SK-N-SH treated with all-trans-retinoic acid at 6 μM for 48 hours (cell line): ENCODE results near the gene PLA2G4B.
A peak's percentile ranks its signal among the peaks of the same experiment; 100 is the strongest.

ENCODE experiments used
- ATAC-seq: fragments of 200-7000 bp; cut with Tn5 transposase; 3 replicates; pipeline ENCODE4 v1.9.1; 2020; ENCODE audit warnings: mild to moderate bottlenecking, moderate library complexity
- ARNTL ChIP-seq: fragments of 450-650 bp; formaldehyde crosslinking; IDR thresholded peaks from 2 replicates; pipeline ENCODE4 v1.5.0; 2020; ENCODE audit warnings: low read depth, mild to moderate bottlenecking, moderate library complexity, borderline replicate concordance
- BACH2 ChIP-seq: fragments of 250-450 bp; sonication (Bioruptor Pico); IDR thresholded peaks from 2 replicates; pipeline ENCODE4 v1.9.0; 2021; ENCODE audit warnings: mild to moderate bottlenecking, borderline replicate concordance
- CSDC2 ChIP-seq: fragments of 250-450 bp; sonication (Bioruptor Pico); IDR thresholded peaks from 2 replicates; pipeline ENCODE4 v1.5.0; 2020; ENCODE audit warnings: mild to moderate bottlenecking, moderate library complexity
- ESRRG ChIP-seq: fragments of 250-450 bp; sonication (Bioruptor Pico); IDR thresholded peaks from 2 replicates; pipeline ENCODE4 v1.6.1; 2021; ENCODE audit warnings: mild to moderate bottlenecking
- GLIS3 ChIP-seq: fragments of 250-450 bp; sonication (Bioruptor Pico); IDR thresholded peaks from 2 replicates; pipeline ENCODE4 v1.5.0; 2020; ENCODE audit warnings: mild to moderate bottlenecking, moderate library complexity
- ISL1 ChIP-seq: fragments of 250-450 bp; sonication (Bioruptor Pico); IDR thresholded peaks from 2 replicates; pipeline ENCODE4 v2.1.2; 2022; ENCODE audit warnings: mild to moderate bottlenecking, moderate library complexity
- OSR1 ChIP-seq: fragments of 250-450 bp; sonication (Bioruptor Pico); IDR thresholded peaks from 2 replicates; pipeline ENCODE4 v1.8.0; 2022; ENCODE audit warnings: moderate library complexity, mild to moderate bottlenecking, inconsistent platforms
- RARB ChIP-seq: fragments of 250-450 bp; sonication (Bioruptor Pico); IDR thresholded peaks from 2 replicates; pipeline ENCODE4 v1.8.0; 2021; ENCODE audit warnings: mild to moderate bottlenecking, moderate library complexity
- SNAI2 ChIP-seq: fragments of 250-450 bp; sonication (Bioruptor Pico); IDR thresholded peaks from 2 replicates; pipeline ENCODE4 v1.5.0; 2020; ENCODE audit warnings: mild to moderate bottlenecking, moderate library complexity
- ZC3H10 ChIP-seq: fragments of 250-450 bp; sonication (Bioruptor Pico); IDR thresholded peaks from 2 replicates; pipeline ENCODE4 v1.5.1; 2021; ENCODE audit warnings: mild to moderate bottlenecking, moderate library complexity
- ZFP3 ChIP-seq: fragments of 250-450 bp; sonication (Bioruptor Pico); IDR thresholded peaks from 2 replicates; pipeline ENCODE4 v1.5.0; 2020; ENCODE audit warnings: mild to moderate bottlenecking, moderate library complexity
- ZFP30 ChIP-seq: fragments of 450-650 bp; formaldehyde crosslinking; IDR thresholded peaks from 2 replicates; pipeline ENCODE4 v1.5.0; 2022; ENCODE audit warnings: mild to moderate bottlenecking, moderate library complexity
- ZNF565 ChIP-seq: fragments of 450-650 bp; formaldehyde crosslinking; conservative IDR thresholded peaks from 2 replicates; pipeline ENCODE4 v1.5.0; 2020; ENCODE audit warnings: low read depth, mild to moderate bottlenecking, moderate library complexity
- ZNF8 ChIP-seq: fragments of 450-650 bp; formaldehyde crosslinking; IDR thresholded peaks from 2 replicates; pipeline ENCODE4 v1.5.0; 2020; ENCODE audit warnings: mild to moderate bottlenecking, moderate library complexity
- TF ChIP-seq, protein P1 (sequence below): fragments of 250-450 bp; sonication (Bioruptor Pico); IDR thresholded peaks from 2 replicates; pipeline ENCODE4 v1.8.0; 2021; ENCODE audit warnings: low read depth, mild to moderate bottlenecking, moderate library complexity, borderline replicate concordance
- TF ChIP-seq, protein P2 (sequence below): fragments of 250-450 bp; sonication (Bioruptor Pico); IDR thresholded peaks from 2 replicates; pipeline ENCODE4 v1.5.0; 2020; ENCODE audit warnings: mild to moderate bottlenecking, moderate library complexity
- TF ChIP-seq, protein P3 (sequence below): fragments of 250-450 bp; sonication (Bioruptor Pico); IDR thresholded peaks from 2 replicates; pipeline ENCODE4 v1.5.1; 2020; ENCODE audit warnings: low read depth, mild to moderate bottlenecking, moderate library complexity
- TF ChIP-seq, protein P4 (sequence below): fragments of 250-450 bp; sonication (Bioruptor Pico); IDR thresholded peaks from 2 replicates; pipeline ENCODE4 v1.8.0; 2020; ENCODE audit warnings: mild to moderate bottlenecking, moderate library complexity, borderline replicate concordance

PLA2G4B gene

DNA sequence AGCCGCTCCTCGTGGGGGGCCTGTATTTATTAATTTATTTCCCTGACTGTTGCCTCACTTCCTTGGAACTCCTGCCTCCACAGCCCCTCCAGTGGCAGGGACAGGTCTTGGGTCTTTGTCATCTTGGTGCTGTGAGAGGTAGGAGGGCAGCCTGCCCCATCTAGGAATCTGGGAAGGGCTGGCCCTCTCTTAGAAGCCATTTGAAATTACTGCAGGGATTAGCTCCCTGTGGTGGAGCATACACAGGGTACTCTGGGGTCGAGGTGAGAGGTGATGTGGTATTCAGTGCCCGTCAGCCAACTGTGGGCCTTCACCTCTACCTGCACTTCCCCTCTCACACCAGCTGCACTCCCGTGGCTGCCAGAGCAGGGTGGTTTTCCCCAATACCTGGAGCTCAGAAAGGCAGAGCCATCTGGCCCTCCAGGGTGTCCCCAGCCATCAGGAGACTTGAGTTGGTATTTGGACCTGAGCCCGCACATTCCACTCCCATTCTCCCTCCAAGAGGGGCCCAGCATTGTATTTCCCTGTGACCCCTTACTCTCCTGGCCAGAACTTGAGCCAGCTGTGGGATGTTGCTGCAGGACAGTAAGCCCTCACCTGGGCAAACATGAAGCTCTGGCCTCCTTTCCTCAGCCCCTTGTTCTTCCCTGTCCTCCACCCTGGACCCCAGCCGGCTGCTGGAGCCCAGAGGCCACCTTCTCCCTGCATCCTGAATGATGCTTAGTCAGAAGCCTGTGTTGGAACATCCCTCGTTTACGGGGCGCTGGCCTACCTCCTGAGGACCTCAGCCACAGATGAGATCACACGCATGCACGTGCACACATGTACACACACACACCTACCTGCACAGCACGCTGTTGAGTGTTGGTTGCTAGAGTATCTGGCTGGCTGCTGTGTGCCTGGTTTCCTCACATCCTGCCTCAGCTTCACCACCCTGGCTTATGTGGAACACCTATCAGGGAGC is 12.8 kb upstream of the PLA2G4B start:
- TF ChIP-seq ESRRG (CRISPR knock-in tag) (no peak), RARB (CRISPR knock-in tag) (no peak), ARNTL (CRISPR knock-in tag) (no peak)
- ATAC-seq: no peak

DNA sequence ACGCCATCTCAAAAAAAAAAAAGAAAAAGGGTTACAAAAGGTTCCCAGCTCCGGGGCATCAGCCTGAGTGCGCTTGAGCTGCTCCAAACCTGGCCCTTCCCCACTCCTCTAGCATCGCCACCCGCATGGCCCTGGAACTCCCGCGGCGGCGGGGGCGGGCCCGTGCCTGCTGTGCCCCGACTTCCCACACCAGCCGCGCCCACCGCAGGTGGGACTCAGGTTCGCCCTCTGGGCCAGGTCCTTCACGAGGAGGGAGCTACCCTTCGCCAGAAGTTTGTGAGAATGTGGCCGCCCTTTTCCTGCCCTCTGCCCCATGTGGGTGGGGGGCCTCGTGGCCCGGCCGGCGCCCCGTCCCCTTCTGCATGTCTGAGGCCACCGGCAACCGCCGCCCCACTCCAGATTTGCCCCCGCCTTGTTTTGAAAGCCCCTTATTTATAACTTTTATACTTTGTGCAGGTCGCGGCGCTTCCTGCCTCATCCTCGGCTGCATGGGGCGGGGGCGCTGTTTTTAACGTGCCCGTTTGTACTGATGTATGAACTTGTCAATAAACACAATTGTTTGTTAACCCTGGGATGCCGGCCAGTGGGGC is 11.3 kb upstream of the PLA2G4B start:
- peak; percentile 9 for ATAC-seq
- TF ChIP-seq CSDC2: no peak
- TF ChIP-seq ZC3H10: no peak
- TF ChIP-seq, protein P1, sequence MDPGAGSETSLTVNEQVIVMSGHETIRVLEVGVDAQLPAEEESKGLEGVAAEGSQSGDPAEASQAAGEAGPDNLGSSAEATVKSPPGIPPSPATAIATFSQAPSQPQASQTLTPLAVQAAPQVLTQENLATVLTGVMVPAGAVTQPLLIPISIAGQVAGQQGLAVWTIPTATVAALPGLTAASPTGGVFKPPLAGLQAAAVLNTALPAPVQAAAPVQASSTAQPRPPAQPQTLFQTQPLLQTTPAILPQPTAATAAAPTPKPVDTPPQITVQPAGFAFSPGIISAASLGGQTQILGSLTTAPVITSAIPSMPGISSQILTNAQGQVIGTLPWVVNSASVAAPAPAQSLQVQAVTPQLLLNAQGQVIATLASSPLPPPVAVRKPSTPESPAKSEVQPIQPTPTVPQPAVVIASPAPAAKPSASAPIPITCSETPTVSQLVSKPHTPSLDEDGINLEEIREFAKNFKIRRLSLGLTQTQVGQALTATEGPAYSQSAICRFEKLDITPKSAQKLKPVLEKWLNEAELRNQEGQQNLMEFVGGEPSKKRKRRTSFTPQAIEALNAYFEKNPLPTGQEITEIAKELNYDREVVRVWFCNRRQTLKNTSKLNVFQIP (CRISPR knock-in tag): no peak
- no peak for TF ChIP-seq ZNF8 (CRISPR knock-in tag)
- TF ChIP-seq, protein P2, sequence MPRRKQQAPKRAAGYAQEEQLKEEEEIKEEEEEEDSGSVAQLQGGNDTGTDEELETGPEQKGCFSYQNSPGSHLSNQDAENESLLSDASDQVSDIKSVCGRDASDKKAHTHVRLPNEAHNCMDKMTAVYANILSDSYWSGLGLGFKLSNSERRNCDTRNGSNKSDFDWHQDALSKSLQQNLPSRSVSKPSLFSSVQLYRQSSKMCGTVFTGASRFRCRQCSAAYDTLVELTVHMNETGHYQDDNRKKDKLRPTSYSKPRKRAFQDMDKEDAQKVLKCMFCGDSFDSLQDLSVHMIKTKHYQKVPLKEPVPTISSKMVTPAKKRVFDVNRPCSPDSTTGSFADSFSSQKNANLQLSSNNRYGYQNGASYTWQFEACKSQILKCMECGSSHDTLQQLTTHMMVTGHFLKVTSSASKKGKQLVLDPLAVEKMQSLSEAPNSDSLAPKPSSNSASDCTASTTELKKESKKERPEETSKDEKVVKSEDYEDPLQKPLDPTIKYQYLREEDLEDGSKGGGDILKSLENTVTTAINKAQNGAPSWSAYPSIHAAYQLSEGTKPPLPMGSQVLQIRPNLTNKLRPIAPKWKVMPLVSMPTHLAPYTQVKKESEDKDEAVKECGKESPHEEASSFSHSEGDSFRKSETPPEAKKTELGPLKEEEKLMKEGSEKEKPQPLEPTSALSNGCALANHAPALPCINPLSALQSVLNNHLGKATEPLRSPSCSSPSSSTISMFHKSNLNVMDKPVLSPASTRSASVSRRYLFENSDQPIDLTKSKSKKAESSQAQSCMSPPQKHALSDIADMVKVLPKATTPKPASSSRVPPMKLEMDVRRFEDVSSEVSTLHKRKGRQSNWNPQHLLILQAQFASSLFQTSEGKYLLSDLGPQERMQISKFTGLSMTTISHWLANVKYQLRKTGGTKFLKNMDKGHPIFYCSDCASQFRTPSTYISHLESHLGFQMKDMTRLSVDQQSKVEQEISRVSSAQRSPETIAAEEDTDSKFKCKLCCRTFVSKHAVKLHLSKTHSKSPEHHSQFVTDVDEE (CRISPR knock-in tag): no peak
- TF ChIP-seq ESRRG (CRISPR knock-in tag): no peak
- TF ChIP-seq, protein P3, sequence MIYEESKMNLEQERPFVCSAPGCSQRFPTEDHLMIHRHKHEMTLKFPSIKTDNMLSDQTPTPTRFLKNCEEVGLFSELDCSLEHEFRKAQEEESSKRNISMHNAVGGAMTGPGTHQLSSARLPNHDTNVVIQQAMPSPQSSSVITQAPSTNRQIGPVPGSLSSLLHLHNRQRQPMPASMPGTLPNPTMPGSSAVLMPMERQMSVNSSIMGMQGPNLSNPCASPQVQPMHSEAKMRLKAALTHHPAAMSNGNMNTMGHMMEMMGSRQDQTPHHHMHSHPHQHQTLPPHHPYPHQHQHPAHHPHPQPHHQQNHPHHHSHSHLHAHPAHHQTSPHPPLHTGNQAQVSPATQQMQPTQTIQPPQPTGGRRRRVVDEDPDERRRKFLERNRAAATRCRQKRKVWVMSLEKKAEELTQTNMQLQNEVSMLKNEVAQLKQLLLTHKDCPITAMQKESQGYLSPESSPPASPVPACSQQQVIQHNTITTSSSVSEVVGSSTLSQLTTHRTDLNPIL (CRISPR knock-in tag): no peak
- no peak for TF ChIP-seq ZNF565 (CRISPR knock-in tag)

DNA sequence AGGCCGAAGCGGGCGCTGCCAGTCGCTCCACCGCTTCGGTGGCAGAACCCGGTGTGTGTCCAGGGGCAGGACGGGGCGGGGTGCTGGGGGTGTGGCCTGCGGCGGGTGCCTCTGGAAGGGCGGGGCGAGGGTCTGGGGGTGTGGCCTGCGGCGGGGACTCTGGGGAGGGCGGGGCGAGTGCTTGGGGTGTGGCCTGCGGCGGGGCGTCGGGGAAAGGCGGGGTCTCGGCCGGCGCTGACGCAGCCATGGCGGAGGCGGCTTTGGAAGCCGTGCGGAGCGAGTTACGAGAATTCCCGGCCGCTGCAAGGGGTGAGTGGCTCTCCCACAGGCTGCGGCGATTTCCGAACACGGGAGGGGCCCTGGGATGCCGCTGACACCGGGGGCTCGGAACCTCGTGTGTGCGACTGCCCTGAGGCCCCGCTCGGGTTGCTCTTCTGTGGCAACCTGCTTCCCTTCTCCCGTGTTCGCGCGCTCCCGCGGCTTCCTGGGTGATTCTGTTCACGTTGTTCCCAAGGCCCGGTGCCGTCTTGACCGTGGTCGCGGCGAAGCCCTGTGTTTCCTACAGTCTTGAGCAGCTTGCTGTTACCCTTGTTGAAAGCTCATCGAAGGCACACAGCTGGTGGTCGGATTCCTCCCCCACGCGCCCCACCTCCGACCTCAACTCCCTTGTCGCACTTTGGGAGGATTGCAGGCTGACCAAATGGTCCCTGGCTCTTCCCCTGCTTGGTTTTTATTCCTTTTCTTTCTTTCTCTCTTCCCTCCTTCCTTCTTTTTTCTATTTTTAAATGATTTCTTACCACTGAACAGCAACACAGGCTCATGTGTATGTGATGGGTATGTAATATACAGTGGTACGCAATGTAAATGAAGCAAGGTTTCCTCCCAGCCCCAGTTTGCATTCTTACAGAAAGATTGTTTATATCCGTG is 10.5 kb upstream of the PLA2G4B start, which contains the start of gene JMJD7:
Gene JMJD7, plus strand, starts transcription at position 213 of the 927 bp plus-strand sequence. Its CDS starts 33 bp downstream, at position 246.
- peak; percentile 86 for ATAC-seq
- TF ChIP-seq ZFP30 (CRISPR knock-in tag) (no peak), BACH2 (CRISPR knock-in tag) (no peak), ZNF8 (CRISPR knock-in tag) (0 out of 2 replicates have a peak, but pooled peaks have one; percentile 55), ZFP3 (CRISPR knock-in tag) (no peak), ESRRG (CRISPR knock-in tag) (0 out of 2 replicates have a peak, but pooled peaks have one; percentile 29), RARB (CRISPR knock-in tag) (no peak), SNAI2 (CRISPR knock-in tag) (no peak), OSR1 (no peak), ISL1 (CRISPR knock-in tag) (no peak), GLIS3 (CRISPR knock-in tag) (peak; percentile 13; the same call in 1 of the 2 replicates)
- TF ChIP-seq, protein P4, sequence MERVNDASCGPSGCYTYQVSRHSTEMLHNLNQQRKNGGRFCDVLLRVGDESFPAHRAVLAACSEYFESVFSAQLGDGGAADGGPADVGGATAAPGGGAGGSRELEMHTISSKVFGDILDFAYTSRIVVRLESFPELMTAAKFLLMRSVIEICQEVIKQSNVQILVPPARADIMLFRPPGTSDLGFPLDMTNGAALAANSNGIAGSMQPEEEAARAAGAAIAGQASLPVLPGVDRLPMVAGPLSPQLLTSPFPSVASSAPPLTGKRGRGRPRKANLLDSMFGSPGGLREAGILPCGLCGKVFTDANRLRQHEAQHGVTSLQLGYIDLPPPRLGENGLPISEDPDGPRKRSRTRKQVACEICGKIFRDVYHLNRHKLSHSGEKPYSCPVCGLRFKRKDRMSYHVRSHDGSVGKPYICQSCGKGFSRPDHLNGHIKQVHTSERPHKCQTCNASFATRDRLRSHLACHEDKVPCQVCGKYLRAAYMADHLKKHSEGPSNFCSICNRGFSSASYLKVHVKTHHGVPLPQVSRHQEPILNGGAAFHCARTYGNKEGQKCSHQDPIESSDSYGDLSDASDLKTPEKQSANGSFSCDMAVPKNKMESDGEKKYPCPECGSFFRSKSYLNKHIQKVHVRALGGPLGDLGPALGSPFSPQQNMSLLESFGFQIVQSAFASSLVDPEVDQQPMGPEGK (CRISPR knock-in tag): no peak
- TF ChIP-seq, protein P3 (CRISPR knock-in tag): no peak
- TF ChIP-seq, protein P1 (CRISPR knock-in tag): no peak
- TF ChIP-seq, all 23 proteins: peak for 3
